HEK293 (cell line): ENCODE data around the gene BCL11B.

Source experiments
- ELK4 ChIP-seq: IDR thresholded peaks from 2 replicates; pipeline ENCODE4 v1.6.1; 2011; ENCODE audit warnings: mild to moderate bottlenecking, low read depth, low read length, borderline replicate concordance
- RBAK ChIP-seq: fragments of 450-650 bp; formaldehyde crosslinking; IDR thresholded peaks from 2 replicates; pipeline ENCODE4 v1.5.1; 2016; ENCODE audit warnings: missing biosample characterization, missing genetic modification characterization
- YY1 ChIP-seq: fragments of 450-650 bp; formaldehyde crosslinking; IDR thresholded peaks from 2 replicates; pipeline ENCODE4 v1.5.1; 2018; ENCODE audit warnings: missing biosample characterization, missing genetic modification characterization
- ZBTB17 ChIP-seq: fragments of 450-650 bp; formaldehyde crosslinking; IDR thresholded peaks from 2 replicates; pipeline ENCODE4 v1.5.1; 2016; ENCODE audit warnings: missing biosample characterization, missing genetic modification characterization
- ZBTB21 ChIP-seq: fragments of 450-650 bp; formaldehyde crosslinking; IDR thresholded peaks from 2 replicates; pipeline ENCODE4 v1.5.1; 2017; ENCODE audit warnings: missing biosample characterization, missing genetic modification characterization
- ZBTB7A ChIP-seq: fragments of 450-650 bp; formaldehyde crosslinking; IDR thresholded peaks from 2 replicates; pipeline ENCODE4 v1.5.1; 2016; ENCODE audit warnings: low read depth, missing biosample characterization, missing genetic modification characterization
- ZNF248 ChIP-seq: fragments of 450-650 bp; formaldehyde crosslinking; IDR thresholded peaks from 2 replicates; pipeline ENCODE4 v1.5.1; 2017; ENCODE audit warnings: missing biosample characterization, missing genetic modification characterization
- ZNF292 ChIP-seq: fragments of 450-650 bp; formaldehyde crosslinking; IDR thresholded peaks from 2 replicates; pipeline ENCODE4 v1.5.1; 2016; ENCODE audit warnings: low read depth, missing biosample characterization, missing genetic modification characterization, borderline replicate concordance
- ZNF311 ChIP-seq: fragments of 450-650 bp; formaldehyde crosslinking; IDR thresholded peaks from 2 replicates; pipeline ENCODE4 v1.5.1; 2017; ENCODE audit warnings: missing biosample characterization, missing genetic modification characterization, borderline replicate concordance
- ZNF362 ChIP-seq: fragments of 450-650 bp; formaldehyde crosslinking; IDR thresholded peaks from 2 replicates; pipeline ENCODE4 v1.5.1; 2016; ENCODE audit warnings: missing biosample characterization, missing genetic modification characterization
- ZNF555 ChIP-seq: fragments of 450-650 bp; formaldehyde crosslinking; conservative IDR thresholded peaks from 2 replicates; pipeline ENCODE4 v1.5.1; 2017; ENCODE audit warnings: missing biosample characterization, mild to moderate bottlenecking, missing genetic modification characterization, inconsistent platforms
- TF ChIP-seq, protein P1 (sequence below): sonication (generic); formaldehyde crosslinking; IDR thresholded peaks from 2 replicates; pipeline ENCODE4 v1.8.1; 2022; ENCODE audit warnings: mild to moderate bottlenecking, moderate library complexity, missing genetic modification reagents
- TF ChIP-seq, protein P2 (sequence below): fragments of 450-650 bp; formaldehyde crosslinking; IDR thresholded peaks from 2 replicates; pipeline ENCODE4 v1.5.1; 2016; ENCODE audit warnings: missing biosample characterization, missing genetic modification characterization
- TF ChIP-seq, protein P3 (sequence below): fragments of 450-650 bp; formaldehyde crosslinking; conservative IDR thresholded peaks from 2 replicates; pipeline ENCODE4 v1.5.1; 2016; ENCODE audit warnings: low read depth, missing biosample characterization, missing genetic modification characterization

- TF ChIP-seq, protein P1, sequence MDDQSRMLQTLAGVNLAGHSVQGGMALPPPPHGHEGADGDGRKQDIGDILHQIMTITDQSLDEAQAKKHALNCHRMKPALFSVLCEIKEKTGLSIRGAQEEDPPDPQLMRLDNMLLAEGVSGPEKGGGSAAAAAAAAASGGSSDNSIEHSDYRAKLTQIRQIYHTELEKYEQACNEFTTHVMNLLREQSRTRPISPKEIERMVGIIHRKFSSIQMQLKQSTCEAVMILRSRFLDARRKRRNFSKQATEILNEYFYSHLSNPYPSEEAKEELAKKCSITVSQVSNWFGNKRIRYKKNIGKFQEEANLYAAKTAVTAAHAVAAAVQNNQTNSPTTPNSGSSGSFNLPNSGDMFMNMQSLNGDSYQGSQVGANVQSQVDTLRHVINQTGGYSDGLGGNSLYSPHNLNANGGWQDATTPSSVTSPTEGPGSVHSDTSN (CRISPR knock-in tag), result no peak
- TF ChIP-seq RBAK (tag by site-specific recombination) (no peak), YY1 (no peak), ZNF248 (tag by site-specific recombination) (no peak), ZNF362 (tag by site-specific recombination) (no peak), ZNF311 (no peak), ZNF555 (tag by site-specific recombination) (no peak), ELK4 (no peak), ZBTB7A (no peak), ZBTB17 (tag by site-specific recombination) (no peak), ZNF292 (tag by site-specific recombination) (no peak), ZBTB21 (tag by site-specific recombination) (no peak)
- TF ChIP-seq, protein P2, sequence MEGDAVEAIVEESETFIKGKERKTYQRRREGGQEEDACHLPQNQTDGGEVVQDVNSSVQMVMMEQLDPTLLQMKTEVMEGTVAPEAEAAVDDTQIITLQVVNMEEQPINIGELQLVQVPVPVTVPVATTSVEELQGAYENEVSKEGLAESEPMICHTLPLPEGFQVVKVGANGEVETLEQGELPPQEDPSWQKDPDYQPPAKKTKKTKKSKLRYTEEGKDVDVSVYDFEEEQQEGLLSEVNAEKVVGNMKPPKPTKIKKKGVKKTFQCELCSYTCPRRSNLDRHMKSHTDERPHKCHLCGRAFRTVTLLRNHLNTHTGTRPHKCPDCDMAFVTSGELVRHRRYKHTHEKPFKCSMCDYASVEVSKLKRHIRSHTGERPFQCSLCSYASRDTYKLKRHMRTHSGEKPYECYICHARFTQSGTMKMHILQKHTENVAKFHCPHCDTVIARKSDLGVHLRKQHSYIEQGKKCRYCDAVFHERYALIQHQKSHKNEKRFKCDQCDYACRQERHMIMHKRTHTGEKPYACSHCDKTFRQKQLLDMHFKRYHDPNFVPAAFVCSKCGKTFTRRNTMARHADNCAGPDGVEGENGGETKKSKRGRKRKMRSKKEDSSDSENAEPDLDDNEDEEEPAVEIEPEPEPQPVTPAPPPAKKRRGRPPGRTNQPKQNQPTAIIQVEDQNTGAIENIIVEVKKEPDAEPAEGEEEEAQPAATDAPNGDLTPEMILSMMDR (tag by site-specific recombination), result no peak
- TF ChIP-seq, protein P3, sequence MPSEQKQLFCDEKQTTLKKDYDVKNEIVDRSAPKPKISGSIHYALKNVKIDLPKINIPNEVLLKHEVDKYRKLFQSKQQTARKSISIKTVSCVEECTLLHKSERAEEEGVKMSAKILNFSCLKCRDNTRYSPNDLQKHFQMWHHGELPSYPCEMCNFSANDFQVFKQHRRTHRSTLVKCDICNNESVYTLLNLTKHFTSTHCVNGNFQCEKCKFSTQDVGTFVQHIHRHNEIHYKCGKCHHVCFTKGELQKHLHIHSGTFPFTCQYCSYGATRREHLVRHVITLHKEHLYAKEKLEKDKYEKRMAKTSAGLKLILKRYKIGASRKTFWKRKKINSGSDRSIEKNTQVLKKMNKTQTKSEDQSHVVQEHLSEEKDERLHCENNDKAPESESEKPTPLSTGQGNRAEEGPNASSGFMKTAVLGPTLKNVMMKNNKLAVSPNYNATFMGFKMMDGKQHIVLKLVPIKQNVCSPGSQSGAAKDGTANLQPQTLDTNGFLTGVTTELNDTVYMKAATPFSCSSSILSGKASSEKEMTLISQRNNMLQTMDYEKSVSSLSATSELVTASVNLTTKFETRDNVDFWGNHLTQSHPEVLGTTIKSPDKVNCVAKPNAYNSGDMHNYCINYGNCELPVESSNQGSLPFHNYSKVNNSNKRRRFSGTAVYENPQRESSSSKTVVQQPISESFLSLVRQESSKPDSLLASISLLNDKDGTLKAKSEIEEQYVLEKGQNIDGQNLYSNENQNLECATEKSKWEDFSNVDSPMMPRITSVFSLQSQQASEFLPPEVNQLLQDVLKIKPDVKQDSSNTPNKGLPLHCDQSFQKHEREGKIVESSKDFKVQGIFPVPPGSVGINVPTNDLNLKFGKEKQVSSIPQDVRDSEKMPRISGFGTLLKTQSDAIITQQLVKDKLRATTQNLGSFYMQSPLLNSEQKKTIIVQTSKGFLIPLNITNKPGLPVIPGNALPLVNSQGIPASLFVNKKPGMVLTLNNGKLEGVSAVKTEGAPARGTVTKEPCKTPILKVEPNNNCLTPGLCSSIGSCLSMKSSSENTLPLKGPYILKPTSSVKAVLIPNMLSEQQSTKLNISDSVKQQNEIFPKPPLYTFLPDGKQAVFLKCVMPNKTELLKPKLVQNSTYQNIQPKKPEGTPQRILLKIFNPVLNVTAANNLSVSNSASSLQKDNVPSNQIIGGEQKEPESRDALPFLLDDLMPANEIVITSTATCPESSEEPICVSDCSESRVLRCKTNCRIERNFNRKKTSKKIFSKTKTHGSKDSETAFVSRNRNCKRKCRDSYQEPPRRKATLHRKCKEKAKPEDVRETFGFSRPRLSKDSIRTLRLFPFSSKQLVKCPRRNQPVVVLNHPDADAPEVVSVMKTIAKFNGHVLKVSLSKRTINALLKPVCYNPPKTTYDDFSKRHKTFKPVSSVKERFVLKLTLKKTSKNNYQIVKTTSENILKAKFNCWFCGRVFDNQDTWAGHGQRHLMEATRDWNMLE (tag by site-specific recombination), result no peak
Measured at GRCh38 chr14:99200654-99201005, 71.4 kb downstream of the BCL11B start.
